B cell (primary cell): Measurements from ENCODE around the gene ANKS1A. TPM values are rescaled to one million over a fixed set of nuclear protein-coding genes. Genes with fewer than 3 reads are reported as not detected.

Experiments
- ATAC-seq: fragments of 200-7000 bp; cut with Tn5 transposase; one replicate; pipeline ENCODE4 v1.10.0; 2021; ENCODE audit warnings: low read depth, mild to moderate bottlenecking, moderate number of reproducible peaks, moderate library complexity
- CTCF ChIA-PET: fragments of 350-600 bp; sonication (Branson Sonifier 250); formaldehyde crosslinking; loops from one replicate; lab custom pipeline; 2021; ENCODE audit warnings: antibody characterized with exemption, inconsistent platforms; lab: Charles Lee
- POLR2A ChIA-PET: fragments of 350-600 bp; sonication (Branson Sonifier 250); formaldehyde crosslinking; loops from one replicate; lab custom pipeline; 2021; ENCODE audit warnings: antibody characterized with exemption; lab: Charles Lee
- DNase-seq: peaks from one replicate; pipeline ENCODE4 v3.0.0; 2013
- H2AFZ ChIP-seq: 2 replicates; pipeline ENCODE4 v1.6.1; 2012; ENCODE audit warnings: mild to moderate bottlenecking, low read depth, low read length; ENCODE audit not compliant: insufficient read depth, poor library complexity, severe bottlenecking
- H3K27ac ChIP-seq, 2 donors: 1 replicate in 1 of 2; 2 replicates in 1 of 2; pipeline ENCODE4 v1.5.1; 2012 to 2013; ENCODE audit warnings: low read length in 2 of 2, mild to moderate bottlenecking in 2 of 2, moderate library complexity in 1 of 2
- H3K27me3 ChIP-seq, 4 experiments: fragments of 200-600 bp in 1 of 4; sonication (generic) in 1 of 4; replicated peaks in 1 of 4; 1 replicate in 2 of 4; 2 replicates in 2 of 4; pipeline versions ENCODE4 v1.6.1 to v1.7.0; 2013 to 2016; ENCODE audit warnings: low read length in 3 of 4, mild to moderate bottlenecking in 2 of 4, mixed read lengths in 1 of 4, moderate library complexity in 1 of 4; ENCODE audit not compliant: insufficient read depth in 4 of 4, control insufficient read depth in 3 of 4; ENCODE audit errors: control extremely low read depth in 1 of 4
- H3K36me3 ChIP-seq, 2 experiments: replicated peaks in 1 of 2; 1 replicate in 1 of 2; 2 replicates in 1 of 2; pipeline versions ENCODE4 v1.6.1 to v1.7.1; 2013; ENCODE audit warnings: low read length in 1 of 2; ENCODE audit not compliant: insufficient read depth in 2 of 2, control insufficient read depth in 1 of 2; ENCODE audit errors: control extremely low read depth in 1 of 2, extremely low read depth in 1 of 2
- H3K4me1 ChIP-seq, 2 donors: fragments of 200-600 bp in 1 of 2; sonication (generic) in 1 of 2; 1 replicate in 1 of 2; 2 replicates in 1 of 2; pipeline versions ENCODE4 v1.5.1 to v1.6.1; 2013 to 2017; ENCODE audit warnings: low read length in 2 of 2; ENCODE audit not compliant: control insufficient read depth in 2 of 2, insufficient read depth in 2 of 2
- H3K4me2 ChIP-seq: replicated peaks from 2 replicates; pipeline ENCODE3; 2012; ENCODE audit warnings: mild to moderate bottlenecking, low read depth, low read length; ENCODE audit not compliant: poor library complexity, severe bottlenecking
- H3K4me3 ChIP-seq, 5 experiments: fragments of 200-600 bp in 1 of 5; sonication (generic) in 1 of 5; 1 replicate in 3 of 5; 2 replicates in 2 of 5; pipeline versions ENCODE4 v1.5.1 to v1.7.0; 2011 to 2016; ENCODE audit warnings: low read length in 4 of 5, mild to moderate bottlenecking in 4 of 5, low read depth in 2 of 5, control low read depth in 1 of 5, moderate library complexity in 1 of 5; ENCODE audit not compliant: insufficient read depth in 1 of 5; ENCODE audit errors: control extremely low read depth in 1 of 5, extremely low read depth in 1 of 5
- H3K79me2 ChIP-seq: fragments of 200-600 bp; sonication (generic); one replicate; pipeline ENCODE4 v1.6.0; 2016; ENCODE audit warnings: low read length; ENCODE audit not compliant: control insufficient read depth, insufficient read depth
- H3K9ac ChIP-seq: fragments of 200-600 bp; sonication (generic); 2 replicates; pipeline ENCODE4 v1.6.1; 2017; ENCODE audit warnings: mild to moderate bottlenecking, low read length, moderate library complexity
- H3K9me3 ChIP-seq, 3 donors: one replicate each; pipeline versions ENCODE4 v1.6.1 to v1.7.1; 2013; ENCODE audit warnings: low read length in 2 of 3; ENCODE audit not compliant: control insufficient read depth in 2 of 3, insufficient read depth in 1 of 3; ENCODE audit errors: control extremely low read depth in 1 of 3
- H4K20me1 ChIP-seq: 2 replicates; pipeline ENCODE4 v1.6.0; 2012; ENCODE audit warnings: mild to moderate bottlenecking, low read length; ENCODE audit not compliant: insufficient read depth, control insufficient read depth, poor library complexity, severe bottlenecking
- H3K27ac Mint-ChIP-seq: one replicate; pipeline ENCODE4 v1.8.0; 2021; ENCODE audit warnings: mixed read lengths
- H3K27me3 Mint-ChIP-seq: one replicate; pipeline ENCODE4 v1.8.0; 2021; ENCODE audit warnings: mixed read lengths
- H3K4me1 Mint-ChIP-seq: one replicate; pipeline ENCODE4 v1.8.0; 2021; ENCODE audit warnings: mixed read lengths
- H3K4me3 Mint-ChIP-seq: one replicate; pipeline ENCODE4 v1.8.0; 2021; ENCODE audit warnings: mixed read lengths
- H3K9me3 Mint-ChIP-seq: one replicate; pipeline ENCODE4 v1.8.0; 2022; ENCODE audit warnings: mixed read lengths; ENCODE audit not compliant: insufficient read depth
- CTCF ChIP-seq: fragments of 200-600 bp; IDR thresholded peaks from one replicate; pipeline ENCODE4 v1.8.0; 2022; ENCODE audit warnings: antibody characterized with exemption, mild to moderate bottlenecking
- EZH2 ChIP-seq: IDR thresholded peaks from 2 replicates; pipeline ENCODE4 v1.6.1; 2012; ENCODE audit warnings: borderline replicate concordance, low read depth, mild to moderate bottlenecking, moderate library complexity, low read length; ENCODE audit not compliant: insufficient read depth, poor library complexity, severe bottlenecking
- WGBS: methylation state at CpG from one replicate; pipeline ENCODE4 v1.1.5; 2013; ENCODE audit warnings: missing lambda C conversion rate; ENCODE audit not compliant: insufficient coverage; 5-methylcytosine and 5-hydroxymethylcytosine counted together
- intact Hi-C: fragments of 100-400 bp; cut with micrococcal nuclease; formaldehyde crosslinking; loops from one replicate; pipeline ENCODE4 v1.10.0; 2022
- polyA plus RNA-seq: library from polyadenylated mRNA; depleted of rRNA; stranded (reverse); fragments of >200 nt; gene quantifications from 2 replicates; pipeline ENCODE4 v1.2.3, GENCODE V29; 2012
- total RNA-seq, 2 donors: library from RNA; stranded (reverse); fragments of 120-200 nt in 1 of 2; gene quantifications; 1 replicate in 1 of 2; 2 replicates in 1 of 2; pipeline versions ENCODE4 v1.2.3 to v1.2.4, GENCODE V29; 2013 to 2022

The ANKS1A gene
- total and polyA plus RNA-seq, 2 donors (not counting 1 experiment from before 2014, with no cell fraction given): 3.4 to 19.7 TPM

DNA sequence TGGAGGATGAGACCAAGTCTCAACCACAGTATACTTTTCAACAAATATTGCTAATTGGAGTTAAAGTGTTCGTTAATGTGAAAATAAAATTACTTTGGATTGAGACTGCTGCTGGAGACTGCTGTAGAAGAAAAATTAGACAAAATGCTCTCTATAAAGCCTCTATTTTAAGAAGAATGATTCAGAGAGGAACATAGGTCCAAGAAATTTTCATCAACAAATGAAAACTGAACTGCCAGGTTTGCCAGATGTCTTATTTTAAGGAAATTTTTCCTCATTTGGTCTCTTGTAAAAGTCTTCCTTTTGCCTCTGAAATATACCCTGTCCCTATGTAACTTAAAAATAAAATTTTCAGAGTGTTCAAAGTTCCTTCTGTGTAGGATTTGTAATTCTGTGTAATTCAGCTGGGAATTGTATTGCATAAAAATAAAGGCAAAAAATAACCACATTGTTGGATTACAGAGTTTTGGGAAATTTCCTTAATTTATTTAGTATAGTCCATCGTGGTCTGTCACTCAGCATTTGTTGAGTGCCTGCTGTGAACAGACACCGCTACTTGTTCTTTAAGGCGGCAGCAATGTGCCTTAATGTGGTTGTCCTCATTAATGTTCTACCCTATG is 27.4 kb downstream of the ANKS1A start:
- H3K27ac Mint-ChIP-seq: no peak overlapping the region
- peaks cover 17% of the 10 kb centered on the region for H4K20me1 ChIP-seq

More for the DNA sequence above, 27.4 kb downstream of the ANKS1A start:
- 100% methylated on average over 3 of the region's 4 CpGs for WGBS
- peaks cover 11 to 14% of the 10 kb centered on the region in 2 donors for H3K4me1 ChIP-seq
- peaks cover 0 to 3% of the 10 kb centered on the region in 2 experiments for H3K36me3 ChIP-seq
- Mint-ChIP-seq H3K4me3 (no peak overlapping the region), H3K27me3 (no peaks in the 10 kb centered on the region), H3K4me1 (peaks cover 11% of the 10 kb centered on the region), H3K9me3 (no peaks in the 10 kb centered on the region)
- H3K27ac ChIP-seq: no peak overlapping the region
- intact Hi-C loops: no loop called here
- H3K27me3 ChIP-seq: no peaks in the 10 kb centered on the region
- no peak overlapping the region for H3K9ac ChIP-seq
- H3K79me2 ChIP-seq: no peaks in the 10 kb centered on the region
- H3K4me2 ChIP-seq: no peak overlapping the region
- ATAC-seq: no peak
- POLR2A ChIA-PET: no interaction called here
- no peak overlapping the region for H3K4me3 ChIP-seq
- no peak overlapping the region for H2AFZ ChIP-seq
- CTCF ChIA-PET: no interaction called here
- no peaks in the 10 kb centered on the region for H3K9me3 ChIP-seq
- TF ChIP-seq EZH2 (no peak), CTCF (no peak)
- no peak for DNase-seq
